Measurements from ENCODE around the gene GADL1. TPM values are rescaled to one million over a fixed set of nuclear protein-coding genes. Genes with fewer than 3 reads are reported as not detected.

Gene GADL1
- total RNA-seq, 1 donor, result 0.18 TPM

DNA sequence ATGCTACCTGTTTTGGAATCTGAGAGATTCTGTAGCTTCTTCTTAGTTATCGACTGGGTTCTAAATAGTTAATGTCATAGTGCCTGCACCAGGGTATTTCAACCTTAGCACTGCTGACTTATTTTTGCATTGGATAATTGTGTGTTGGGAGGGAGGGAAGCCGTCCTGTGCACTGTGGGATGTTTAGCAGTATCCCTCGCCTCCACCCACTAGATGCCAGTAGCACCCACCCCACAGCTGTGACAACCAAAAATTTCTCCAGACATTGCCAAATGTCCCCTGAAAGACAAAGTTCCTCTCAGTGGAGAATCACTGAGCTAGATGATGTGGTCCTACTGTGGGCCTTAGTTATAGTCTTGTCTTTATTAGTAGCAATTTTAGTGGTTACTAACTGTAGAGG lies 199.8 kb downstream of the GADL1 start:
- DNase-seq (ENCODE audit: low read depth), result no peak

DNA sequence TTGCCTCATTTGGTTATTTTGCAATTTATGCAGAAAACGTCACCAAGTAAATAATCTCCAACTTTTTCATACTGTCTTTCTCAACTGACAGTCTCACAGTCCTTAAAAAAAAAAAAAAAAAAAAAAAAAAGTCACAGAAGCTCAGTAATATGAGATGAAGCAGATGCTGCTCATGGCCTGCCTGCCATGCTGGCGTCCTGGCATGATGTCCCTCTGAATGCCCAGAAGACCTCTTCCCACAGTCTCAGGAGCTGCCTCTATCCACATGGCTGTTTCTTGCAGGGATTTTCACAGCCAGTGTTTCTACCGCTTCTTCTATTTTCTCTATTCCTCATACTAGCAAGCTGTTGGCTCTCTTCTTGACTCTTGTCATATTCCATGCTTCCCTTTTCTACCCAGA lies 200.3 kb downstream of the GADL1 start:
- H3K4me3 ChIP-seq (ENCODE audit: low read depth, low read length), result no peak overlapping the region
- TF ChIP-seq, protein P1, sequence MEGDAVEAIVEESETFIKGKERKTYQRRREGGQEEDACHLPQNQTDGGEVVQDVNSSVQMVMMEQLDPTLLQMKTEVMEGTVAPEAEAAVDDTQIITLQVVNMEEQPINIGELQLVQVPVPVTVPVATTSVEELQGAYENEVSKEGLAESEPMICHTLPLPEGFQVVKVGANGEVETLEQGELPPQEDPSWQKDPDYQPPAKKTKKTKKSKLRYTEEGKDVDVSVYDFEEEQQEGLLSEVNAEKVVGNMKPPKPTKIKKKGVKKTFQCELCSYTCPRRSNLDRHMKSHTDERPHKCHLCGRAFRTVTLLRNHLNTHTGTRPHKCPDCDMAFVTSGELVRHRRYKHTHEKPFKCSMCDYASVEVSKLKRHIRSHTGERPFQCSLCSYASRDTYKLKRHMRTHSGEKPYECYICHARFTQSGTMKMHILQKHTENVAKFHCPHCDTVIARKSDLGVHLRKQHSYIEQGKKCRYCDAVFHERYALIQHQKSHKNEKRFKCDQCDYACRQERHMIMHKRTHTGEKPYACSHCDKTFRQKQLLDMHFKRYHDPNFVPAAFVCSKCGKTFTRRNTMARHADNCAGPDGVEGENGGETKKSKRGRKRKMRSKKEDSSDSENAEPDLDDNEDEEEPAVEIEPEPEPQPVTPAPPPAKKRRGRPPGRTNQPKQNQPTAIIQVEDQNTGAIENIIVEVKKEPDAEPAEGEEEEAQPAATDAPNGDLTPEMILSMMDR (IDR thresholded peaks at IDR 0.05; ENCODE audit: insufficient read depth, low read length), result no peak
- DNase-seq (ENCODE audit: low read depth), result no peak

More for the DNA sequence above, 199.8 kb downstream of the GADL1 start:
- TF ChIP-seq, protein P1 (IDR thresholded peaks at IDR 0.05; ENCODE audit: insufficient read depth, low read length), result no peak
- H3K4me3 ChIP-seq (ENCODE audit: low read depth, low read length), result no peak overlapping the region

DNA sequence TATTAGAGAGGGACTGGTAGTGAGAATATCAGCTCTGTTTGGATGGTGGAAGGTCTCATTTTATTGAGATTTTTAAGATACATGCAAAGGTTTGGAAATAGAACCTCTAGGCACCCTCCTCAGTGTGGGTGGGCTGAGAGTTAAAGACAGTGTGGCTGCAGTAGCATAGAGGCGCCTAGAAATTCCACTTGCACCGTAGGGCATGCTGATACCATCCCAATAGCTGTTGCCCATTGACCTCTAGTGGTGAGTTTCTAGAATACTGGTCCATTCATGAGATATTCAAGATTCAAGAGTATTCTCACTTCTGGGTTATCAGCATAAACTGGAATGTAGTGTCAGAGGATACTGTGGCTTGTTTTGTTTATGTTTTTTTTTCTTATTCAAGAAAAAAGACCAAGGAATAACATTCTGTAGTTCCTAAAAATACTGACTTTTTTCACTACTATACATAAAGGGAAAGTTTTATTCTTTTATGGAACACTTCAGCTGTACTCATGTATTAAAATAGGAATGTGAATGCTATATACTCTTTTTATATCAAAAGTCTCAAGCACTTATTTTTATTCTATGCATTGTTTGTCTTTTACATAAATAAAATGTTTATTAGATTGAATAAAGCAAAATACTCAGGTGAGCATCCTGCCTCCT lies 200.9 kb downstream of the GADL1 start:
- TF ChIP-seq, protein P1 (IDR thresholded peaks at IDR 0.05; ENCODE audit: insufficient read depth, low read length), result peak; percentile 85
- DNase-seq (ENCODE audit: low read depth), result peak; percentile 84
- H3K4me3 ChIP-seq (ENCODE audit: low read depth, low read length), result no peak overlapping the region

DNA sequence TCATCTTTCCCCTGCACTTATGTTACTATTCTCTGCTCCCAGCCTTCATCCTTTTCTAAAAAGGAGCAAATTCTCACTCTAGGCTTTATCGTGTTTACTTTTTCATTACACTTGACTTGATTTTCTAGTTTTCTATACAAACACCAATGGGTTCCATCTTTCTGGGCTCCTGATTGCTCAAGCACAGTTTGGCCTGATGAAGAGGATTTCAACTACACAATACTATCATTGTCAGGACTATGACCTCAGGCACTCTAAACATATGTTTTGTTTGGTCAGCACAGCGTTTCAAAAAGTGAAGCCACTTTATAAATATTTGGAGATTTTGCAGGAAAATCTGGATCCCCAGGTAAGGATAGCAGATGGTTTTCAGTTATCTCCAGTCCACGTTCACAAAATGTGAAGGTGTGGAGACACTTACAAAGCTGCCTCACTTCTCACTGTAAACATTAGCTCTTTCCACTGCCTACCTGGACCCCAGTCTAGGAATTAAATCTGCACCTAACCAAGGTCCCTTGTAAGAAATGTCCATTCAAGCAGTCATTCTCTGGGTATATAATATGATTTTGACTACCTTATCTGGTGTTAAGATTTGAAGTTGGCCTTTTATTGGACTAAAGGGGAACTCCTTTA lies 201.8 kb downstream of the GADL1 start:
- TF ChIP-seq, protein P1 (IDR thresholded peaks at IDR 0.05; ENCODE audit: insufficient read depth, low read length), result no peak
- H3K4me3 ChIP-seq (ENCODE audit: low read depth, low read length), result no peak overlapping the region
- no peak for DNase-seq (ENCODE audit: low read depth)

DNA sequence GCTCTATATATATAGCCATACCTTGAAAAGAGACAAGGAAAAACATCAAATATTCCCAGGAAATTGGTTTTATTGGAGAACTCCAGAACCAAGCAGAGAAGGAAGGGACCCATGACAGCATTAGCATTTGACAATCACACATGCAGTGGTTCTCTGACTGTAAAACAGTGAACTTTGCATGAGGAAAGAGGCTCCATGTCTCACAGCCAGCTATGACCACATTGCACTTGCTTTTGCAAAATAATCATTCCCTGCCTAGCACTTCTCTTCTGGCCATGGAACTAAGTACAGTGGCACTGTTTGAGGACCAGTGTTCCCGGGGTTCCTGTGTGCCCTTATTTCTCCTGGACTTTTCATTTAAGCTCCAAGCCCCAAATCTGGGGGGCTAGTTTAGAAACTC lies 202.5 kb downstream of the GADL1 start:
- TF ChIP-seq, protein P1 (IDR thresholded peaks at IDR 0.05; ENCODE audit: insufficient read depth, low read length), result no peak
- no peak for DNase-seq (ENCODE audit: low read depth)
- H3K4me3 ChIP-seq (ENCODE audit: low read depth, low read length), result no peak overlapping the region

DNA sequence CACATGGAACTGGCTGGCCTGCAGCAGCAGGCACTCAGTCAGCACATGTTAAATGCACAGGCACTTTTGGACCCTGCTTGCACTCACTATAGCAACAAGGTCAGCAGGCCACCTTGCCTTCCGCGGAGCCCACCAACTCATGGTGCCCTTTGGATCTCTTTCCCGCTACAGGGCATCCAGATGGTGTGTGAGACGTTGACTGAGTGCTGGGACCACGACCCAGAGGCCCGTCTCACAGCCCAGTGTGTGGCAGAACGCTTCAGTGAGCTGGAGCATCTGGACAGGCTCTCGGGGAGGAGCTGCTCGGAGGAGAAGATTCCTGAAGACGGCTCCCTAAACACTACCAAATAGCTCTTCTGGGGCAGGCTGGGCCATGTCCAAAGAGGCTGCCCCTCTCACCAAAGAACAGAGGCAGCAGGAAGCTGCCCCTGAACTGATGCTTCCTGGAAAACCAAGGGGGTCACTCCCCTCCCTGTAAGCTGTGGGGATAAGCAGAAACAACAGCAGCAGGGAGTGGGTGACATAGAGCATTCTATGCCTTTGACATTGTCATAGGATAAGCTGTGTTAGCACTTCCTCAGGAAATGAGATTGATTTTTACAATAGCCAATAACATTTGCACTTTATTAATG lies 203.1 kb downstream of the GADL1 start:
- TF ChIP-seq, protein P1 (IDR thresholded peaks at IDR 0.05; ENCODE audit: insufficient read depth, low read length), result no peak
- no peak for DNase-seq (ENCODE audit: low read depth)
- H3K4me3 ChIP-seq (ENCODE audit: low read depth, low read length), result no peak overlapping the region
